ENCODE results near the gene C2orf69. TPM values are rescaled to one million over a fixed set of nuclear protein-coding genes. Genes with fewer than 3 reads are reported as not detected.
A peak's percentile ranks its signal among the peaks of the same experiment; 100 is the strongest.

C2orf69 gene
- total RNA-seq, 1 experiment from 2014 or later = 22.0 TPM

DNA sequence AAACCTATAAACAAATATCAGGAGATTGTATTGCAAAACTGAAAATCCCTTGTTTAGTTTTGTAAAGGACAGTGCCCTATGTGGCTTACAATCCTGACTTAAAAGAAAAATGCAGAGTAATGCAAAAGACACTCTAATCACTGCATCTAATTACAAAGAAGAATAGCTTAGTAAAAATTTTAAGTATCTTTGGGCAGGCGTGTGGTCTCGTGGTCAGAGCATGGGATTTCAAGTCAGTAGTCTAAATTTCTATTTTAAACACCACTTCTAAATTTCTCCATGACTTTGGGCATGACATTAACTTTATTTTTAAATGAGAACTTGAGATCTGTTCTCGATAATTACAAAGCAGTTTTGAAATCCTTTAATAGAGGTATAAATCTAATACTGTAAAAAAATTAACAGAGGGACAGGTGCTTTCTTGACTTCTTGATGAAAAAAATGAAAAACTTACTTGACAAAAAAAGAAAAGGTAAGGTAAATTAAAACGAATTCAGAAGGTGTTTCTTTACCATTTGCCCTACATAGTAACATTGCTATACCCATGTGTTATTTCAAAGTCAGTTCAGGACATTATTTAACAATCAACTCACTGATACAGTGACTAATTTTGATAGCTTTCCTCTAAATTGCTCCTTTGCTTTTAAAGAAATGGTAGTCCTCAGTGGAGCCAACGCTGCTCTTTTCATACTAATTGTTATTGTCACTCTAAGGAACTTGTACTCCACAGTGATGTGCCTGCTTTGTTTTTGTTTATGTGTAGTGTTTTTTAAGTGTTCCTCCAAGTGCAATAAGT, 42.5 kb upstream of the C2orf69 start:
- H3K23ac ChIP-seq (ENCODE audit: insufficient read length, low read depth, low read length) = no peak overlapping the region
- no peak overlapping the region for H3K14ac ChIP-seq (ENCODE audit: insufficient read depth, low read length)
- TF ChIP-seq, protein P1, sequence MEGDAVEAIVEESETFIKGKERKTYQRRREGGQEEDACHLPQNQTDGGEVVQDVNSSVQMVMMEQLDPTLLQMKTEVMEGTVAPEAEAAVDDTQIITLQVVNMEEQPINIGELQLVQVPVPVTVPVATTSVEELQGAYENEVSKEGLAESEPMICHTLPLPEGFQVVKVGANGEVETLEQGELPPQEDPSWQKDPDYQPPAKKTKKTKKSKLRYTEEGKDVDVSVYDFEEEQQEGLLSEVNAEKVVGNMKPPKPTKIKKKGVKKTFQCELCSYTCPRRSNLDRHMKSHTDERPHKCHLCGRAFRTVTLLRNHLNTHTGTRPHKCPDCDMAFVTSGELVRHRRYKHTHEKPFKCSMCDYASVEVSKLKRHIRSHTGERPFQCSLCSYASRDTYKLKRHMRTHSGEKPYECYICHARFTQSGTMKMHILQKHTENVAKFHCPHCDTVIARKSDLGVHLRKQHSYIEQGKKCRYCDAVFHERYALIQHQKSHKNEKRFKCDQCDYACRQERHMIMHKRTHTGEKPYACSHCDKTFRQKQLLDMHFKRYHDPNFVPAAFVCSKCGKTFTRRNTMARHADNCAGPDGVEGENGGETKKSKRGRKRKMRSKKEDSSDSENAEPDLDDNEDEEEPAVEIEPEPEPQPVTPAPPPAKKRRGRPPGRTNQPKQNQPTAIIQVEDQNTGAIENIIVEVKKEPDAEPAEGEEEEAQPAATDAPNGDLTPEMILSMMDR (conservative IDR thresholded peaks at IDR 0.05) = no peak
- WGBS (ENCODE audit: extremely low coverage, insufficient read length, low lambda C conversion rate) = no CpG with 5 or more reads among the region's 5 CpGs
- H3K4ac ChIP-seq (ENCODE audit: low read depth, low read length) = no peak overlapping the region
- H4K20me1 ChIP-seq (ENCODE audit: control insufficient read depth, insufficient read depth, insufficient read length) = no peaks in the 10 kb centered on the region
- no peak overlapping the region for H3T11ph ChIP-seq (ENCODE audit: low read length)
- H2BK15ac ChIP-seq (ENCODE audit: low read depth, low read length) = no peak overlapping the region
- no peak overlapping the region for H2BK12ac ChIP-seq (ENCODE audit: insufficient read length, low read depth, low read length)
- no peaks in the 10 kb centered on the region for H3K79me1 ChIP-seq (ENCODE audit: insufficient read depth, low read depth, low read length, poor library complexity, severe bottlenecking)
- no peak overlapping the region for H2BK20ac ChIP-seq (ENCODE audit: low read depth, low read length, poor library complexity, severe bottlenecking)
- no peak overlapping the region for H4K8ac ChIP-seq (replicated peaks; ENCODE audit: insufficient read length, low read depth, low read length)
- peaks cover 40 to 44% of the 10 kb centered on the region in 2 experiments for H3K4me1 Mint-ChIP-seq
- no peaks in the 10 kb centered on the region for H3K79me2 ChIP-seq (ENCODE audit: insufficient read depth, low read length)
- no peak overlapping the region for H2BK5ac ChIP-seq (ENCODE audit: insufficient read length, low read length)
- H3K4me2 ChIP-seq (ENCODE audit: insufficient read depth, insufficient read length, low read length) = peak overlapping the region; percentile 22
- H3K9me3 Mint-ChIP-seq = 0 out of 5 replicates have a peak, but pooled peaks cover 0 to under 1% of the 10 kb centered on the region in 2 experiments
- no peak overlapping the region for H4K91ac ChIP-seq (ENCODE audit: insufficient read length, low read depth, low read length)
- H3K18ac ChIP-seq (ENCODE audit: insufficient read length, low read depth, low read length) = no peak overlapping the region
- no peak overlapping the region for H2BK120ac ChIP-seq (ENCODE audit: low read depth, low read length, poor library complexity, severe bottlenecking)
- peak overlapping the region; percentile 36 to 57; a peak in 4 of 5 replicates for H3K4me3 Mint-ChIP-seq
- H3K9ac ChIP-seq (ENCODE audit: extremely low read depth, insufficient read length, low read length) = no peak overlapping the region
- H3K56ac ChIP-seq (ENCODE audit: insufficient read length, low read depth, low read length) = no peak overlapping the region
- H3K9me3 ChIP-seq (ENCODE audit: control insufficient read depth, low read depth, low read length) = no peaks in the 10 kb centered on the region
- H3K27me3 ChIP-seq (ENCODE audit: insufficient read depth, low read length) = no peaks in the 10 kb centered on the region
- H2AK5ac ChIP-seq (ENCODE audit: insufficient read length, low read length) = no peak overlapping the region
- peak overlapping the region; percentile 93 to 99 (median 99) for H3K27ac Mint-ChIP-seq
- DNase-seq = no peak
- peak overlapping the region; percentile 53 for H3K27ac ChIP-seq (ENCODE audit: insufficient read length, low read depth, low read length)
- H3K23me2 ChIP-seq (ENCODE audit: insufficient read length, low read depth, low read length, poor library complexity, severe bottlenecking) = no peaks in the 10 kb centered on the region
- H3K27me3 Mint-ChIP-seq (ENCODE audit: low read depth) = no peaks in the 10 kb centered on the region
- peaks cover 8% of the 10 kb centered on the region; the same call in 1 of the 2 replicates for H3K4me1 ChIP-seq (ENCODE audit: insufficient read depth, low read length)
- peaks cover 0 to 3% (median 2%) of the 10 kb centered on the region in 3 experiments; a peak in 2 of 7 replicates for H3K36me3 Mint-ChIP-seq (ENCODE audit: insufficient read depth in 1 of 3, low read depth in 3 of 3)
- H2AFZ ChIP-seq (ENCODE audit: low read length) = no peak overlapping the region
- H4K5ac ChIP-seq (ENCODE audit: insufficient read length, low read depth, low read length) = no peak overlapping the region

Data from H9 (cell line).